ENCODE data around the gene PNPLA7.
A peak's percentile ranks its signal among the peaks of the same experiment; 100 is the strongest.

Gene PNPLA7

DNA sequence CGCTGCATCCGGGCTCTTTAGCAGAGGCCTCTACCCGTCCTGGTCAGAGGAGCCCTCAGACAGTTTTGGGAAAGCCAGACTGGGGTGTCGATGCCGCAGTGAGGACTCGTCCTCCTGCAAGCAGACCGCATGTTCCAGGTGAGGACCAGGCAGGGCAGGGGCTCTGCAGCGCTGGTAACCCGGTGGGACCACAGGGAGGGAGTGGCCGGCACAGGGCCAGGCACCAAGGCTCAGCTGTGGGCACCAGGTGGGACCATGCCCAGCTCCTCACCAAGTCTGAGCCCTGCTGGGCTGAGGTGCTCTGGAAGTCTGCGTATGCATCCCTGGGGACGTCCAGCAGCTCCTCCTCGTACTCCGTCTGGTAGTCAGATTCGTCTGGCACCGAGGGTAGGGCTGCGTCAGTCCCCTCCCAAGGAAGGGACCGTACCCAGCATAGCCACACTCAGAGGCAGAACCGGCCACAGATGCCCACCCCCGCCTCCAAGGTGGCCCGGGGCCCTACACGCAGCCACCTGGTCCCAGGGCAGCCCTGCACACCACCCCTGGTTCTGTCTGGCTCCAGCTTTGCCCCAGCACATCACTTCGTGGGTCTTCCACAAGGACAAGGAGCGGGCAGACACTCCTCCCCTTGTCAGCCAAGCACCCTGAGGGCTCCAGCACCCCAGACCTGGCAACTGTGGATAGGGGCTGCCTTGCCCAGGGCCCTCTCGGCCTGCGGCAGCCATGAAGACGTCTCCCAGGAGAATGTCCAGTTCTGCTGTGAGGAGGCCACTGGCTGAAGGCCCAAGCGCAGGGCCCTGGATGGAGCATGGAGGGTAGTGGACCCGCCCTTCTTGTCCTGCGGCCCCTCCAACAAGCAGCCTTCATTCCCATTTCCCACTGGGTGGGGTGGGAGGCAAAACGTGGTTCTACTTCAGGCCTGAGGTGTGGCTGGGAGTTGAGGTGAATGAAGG is 89.6 kb downstream of the PNPLA7 start:
- Histone ChIP-seq H3K4me1 (ENCODE audit: control insufficient read depth, insufficient read depth, low read length) (peaks cover 11% of the 10 kb centered on the region), H3K27ac (ENCODE audit: insufficient read depth, low read depth, low read length, poor library complexity, severe bottlenecking) (no peak overlapping the region), H3K27me3 (ENCODE audit: control insufficient read depth, insufficient read depth, low read length, poor library complexity, severe bottlenecking) (peaks cover 40% of the 10 kb centered on the region), H3K9me3 (ENCODE audit: control insufficient read depth, low read length) (no peaks in the 10 kb centered on the region), H3K36me3 (ENCODE audit: control insufficient read depth, insufficient read depth, low read length) (peaks cover 6% of the 10 kb centered on the region), H3K4me3 (ENCODE audit: insufficient read depth, low read depth, low read length) (no peak overlapping the region)
- WGBS, 2 experiments = 95 to 96% methylated on average over 31 of the region's 31 CpGs

GRCh38 chr9:137459601-137460362 is 90.4 kb downstream of the PNPLA7 start:
- Histone ChIP-seq H3K27me3 (ENCODE audit: control insufficient read depth, insufficient read depth, low read length, poor library complexity, severe bottlenecking) (peaks cover 40% of the 10 kb centered on the region), H3K4me3 (ENCODE audit: insufficient read depth, low read depth, low read length) (peak overlapping the region; percentile 50), H3K36me3 (ENCODE audit: control insufficient read depth, insufficient read depth, low read length) (peaks cover 12% of the 10 kb centered on the region), H3K27ac (ENCODE audit: insufficient read depth, low read depth, low read length, poor library complexity, severe bottlenecking) (no peak overlapping the region), H3K9me3 (ENCODE audit: control insufficient read depth, low read length) (no peaks in the 10 kb centered on the region), H3K4me1 (ENCODE audit: control insufficient read depth, insufficient read depth, low read length) (peaks cover 13% of the 10 kb centered on the region)
- 63 to 64% methylated on average over 15 of the region's 15 CpGs for WGBS, 2 experiments

- H3K36me3 ChIP-seq (ENCODE audit: control insufficient read depth, insufficient read depth, low read length) = peaks cover 12% of the 10 kb centered on the region
- H3K27me3 ChIP-seq (ENCODE audit: control insufficient read depth, insufficient read depth, low read length, poor library complexity, severe bottlenecking) = peaks cover 40% of the 10 kb centered on the region
- peak within 1 kb of the TSS; percentile 50 for H3K4me3 ChIP-seq (ENCODE audit: insufficient read depth, low read depth, low read length)
- no peak within 1 kb of the TSS for H3K27ac ChIP-seq (ENCODE audit: insufficient read depth, low read depth, low read length, poor library complexity, severe bottlenecking)
- 1% methylated on average over 62 of the region's 62 CpGs for WGBS, 2 experiments
- H3K4me1 ChIP-seq (ENCODE audit: control insufficient read depth, insufficient read depth, low read length) = peaks cover 19% of the 10 kb centered on the region
- no peaks in the 10 kb centered on the region for H3K9me3 ChIP-seq (ENCODE audit: control insufficient read depth, low read length)
Measured at GRCh38 chr9:137459152-137459600, 91.0 kb downstream of the PNPLA7 start, which contains the start of gene NSMF. Gene NSMF (minus strand): TSS chr9:137459334. CDS start chr9:137459102, 232 bp downstream.

DNA sequence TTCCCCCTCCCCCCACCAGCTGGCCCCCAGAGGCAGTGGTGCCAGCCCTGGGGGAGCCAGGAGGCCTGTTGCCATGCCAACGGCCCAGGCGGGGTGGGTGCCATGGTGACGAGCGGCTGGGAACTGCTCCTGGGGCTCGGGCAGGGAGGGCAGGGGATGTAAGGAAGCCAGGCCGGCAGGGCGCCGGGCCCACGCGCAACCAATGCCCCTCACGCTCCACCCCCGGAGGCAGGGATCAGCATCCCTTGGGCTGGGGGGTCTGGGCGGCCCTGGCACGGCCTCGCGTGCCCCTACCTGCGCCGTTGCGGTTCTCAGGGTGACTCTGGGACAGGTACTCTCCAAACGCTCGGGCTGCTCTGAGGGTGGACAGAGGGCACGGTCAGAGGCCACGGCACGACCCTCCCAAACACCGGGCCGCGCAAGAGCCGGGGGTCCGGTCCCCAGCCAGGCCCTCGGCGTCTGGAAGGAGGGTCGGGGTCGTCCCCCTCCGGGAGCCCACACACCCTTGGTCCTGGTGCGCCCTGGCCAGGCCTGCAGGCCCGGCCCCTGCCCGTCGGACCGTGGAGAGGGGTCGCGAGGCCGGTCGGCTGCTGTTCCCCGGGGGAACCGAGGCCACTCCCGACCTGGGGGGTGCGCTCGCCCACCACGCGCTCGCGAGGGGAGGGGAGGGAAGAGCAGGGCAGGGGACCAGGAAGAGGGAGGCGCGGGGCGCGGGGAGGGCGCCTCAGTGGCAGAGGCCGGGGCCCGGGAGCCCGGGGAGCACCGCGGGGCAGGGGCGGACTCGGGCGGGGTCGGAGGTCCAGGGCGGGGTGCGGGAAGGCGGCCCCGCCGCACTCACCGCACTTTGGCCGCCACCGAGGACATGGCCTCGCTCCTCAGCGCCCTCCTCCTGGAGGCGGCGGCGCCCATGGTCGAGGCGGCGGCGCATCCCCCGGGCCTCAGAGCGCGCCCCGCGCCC is 91.7 kb downstream of the PNPLA7 start:
- H3K4me3 ChIP-seq (ENCODE audit: insufficient read depth, low read depth, low read length) = peak overlapping the region; percentile 50
- H3K27me3 ChIP-seq (ENCODE audit: control insufficient read depth, insufficient read depth, low read length, poor library complexity, severe bottlenecking) = peaks cover 40% of the 10 kb centered on the region
- peaks cover 12% of the 10 kb centered on the region for H3K36me3 ChIP-seq (ENCODE audit: control insufficient read depth, insufficient read depth, low read length)
- WGBS, 2 experiments = 15% methylated on average over 88 of the region's 88 CpGs
- H3K4me1 ChIP-seq (ENCODE audit: control insufficient read depth, insufficient read depth, low read length) = peaks cover 20% of the 10 kb centered on the region
- no peaks in the 10 kb centered on the region for H3K9me3 ChIP-seq (ENCODE audit: control insufficient read depth, low read length)
- H3K27ac ChIP-seq (ENCODE audit: insufficient read depth, low read depth, low read length, poor library complexity, severe bottlenecking) = no peak overlapping the region

DNA sequence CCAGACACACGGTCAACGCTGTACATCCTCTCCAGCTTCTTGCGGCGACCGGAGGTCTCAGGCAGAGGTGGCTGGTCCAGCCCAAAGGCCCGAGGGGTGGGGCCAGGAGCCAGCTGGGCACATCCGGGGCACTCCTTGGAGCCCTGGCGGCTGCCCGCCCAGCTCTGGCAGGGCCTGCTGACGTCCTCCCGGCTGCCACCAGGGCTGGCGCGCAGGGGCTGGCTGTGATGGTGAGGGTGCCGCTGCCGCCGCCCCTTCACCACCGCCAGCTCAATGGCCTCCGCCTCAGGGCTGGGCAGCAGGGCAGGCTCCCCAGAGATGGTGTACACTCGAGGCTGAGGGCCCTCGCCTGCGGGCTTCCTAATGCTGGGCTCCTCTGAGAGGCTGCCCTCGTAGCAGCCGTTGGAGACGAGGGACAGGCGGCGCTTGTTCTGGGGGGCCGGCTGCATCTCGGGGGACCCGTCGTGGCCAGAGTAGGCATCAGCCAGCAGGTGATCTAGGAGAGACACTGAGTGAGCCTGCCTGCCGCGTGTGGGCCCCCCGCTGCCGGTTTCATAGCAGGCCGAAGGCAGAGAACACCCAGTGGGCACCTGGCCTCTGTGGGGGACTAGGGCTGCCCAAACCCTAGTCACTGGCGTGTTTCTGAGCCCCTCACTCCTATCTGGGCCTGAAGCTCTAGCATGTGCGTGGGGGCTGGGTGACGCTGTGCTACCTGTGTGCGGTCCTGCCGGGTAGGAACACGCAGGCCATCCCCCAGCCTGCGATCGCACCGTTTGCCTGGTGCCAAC is 92.6 kb downstream of the PNPLA7 start:
- H3K4me3 ChIP-seq (ENCODE audit: insufficient read depth, low read depth, low read length) = peak overlapping the region; percentile 50
- H3K4me1 ChIP-seq (ENCODE audit: control insufficient read depth, insufficient read depth, low read length) = peaks cover 20% of the 10 kb centered on the region
- peaks cover 35% of the 10 kb centered on the region for H3K27me3 ChIP-seq (ENCODE audit: control insufficient read depth, insufficient read depth, low read length, poor library complexity, severe bottlenecking)
- no peaks in the 10 kb centered on the region for H3K9me3 ChIP-seq (ENCODE audit: control insufficient read depth, low read length)
- peaks cover 12% of the 10 kb centered on the region for H3K36me3 ChIP-seq (ENCODE audit: control insufficient read depth, insufficient read depth, low read length)
- H3K27ac ChIP-seq (ENCODE audit: insufficient read depth, low read depth, low read length, poor library complexity, severe bottlenecking) = no peak overlapping the region
- WGBS, 2 experiments = 93 to 94% methylated on average over 44 of the region's 44 CpGs

DNA sequence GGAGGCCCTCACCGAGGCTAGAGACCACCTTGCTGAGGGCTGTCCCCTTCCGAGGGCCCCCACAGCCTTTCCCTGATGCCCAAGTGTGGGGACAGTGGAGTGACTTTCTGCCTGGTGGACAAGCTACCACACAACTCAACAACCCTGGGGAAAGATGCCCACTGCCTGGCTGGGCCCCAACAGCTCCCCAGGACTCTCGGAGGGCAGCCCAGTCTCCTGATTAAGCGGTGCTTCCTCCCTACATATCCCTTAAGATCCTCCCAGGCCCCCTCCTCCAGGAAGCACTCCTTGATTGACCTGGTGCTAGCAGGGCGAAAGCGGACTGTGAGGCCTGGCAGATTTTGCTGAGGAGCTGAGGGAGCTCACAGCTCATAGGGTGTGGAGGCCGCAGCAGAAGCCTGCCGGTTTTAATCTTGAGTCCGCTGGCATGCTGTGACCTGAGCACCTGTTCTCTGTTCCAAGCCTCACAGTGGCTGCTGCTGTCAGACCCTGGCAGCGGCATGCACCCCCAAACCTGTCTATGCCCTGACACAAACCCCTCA is 93.3 kb downstream of the PNPLA7 start:
- WGBS, 2 experiments = 92 to 95% methylated on average over 10 of the region's 10 CpGs
- H3K36me3 ChIP-seq (ENCODE audit: control insufficient read depth, insufficient read depth, low read length) = peaks cover 12% of the 10 kb centered on the region
- H3K27me3 ChIP-seq (ENCODE audit: control insufficient read depth, insufficient read depth, low read length, poor library complexity, severe bottlenecking) = peaks cover 29% of the 10 kb centered on the region

GRCh38 chr9:137456061-137456863 is 93.9 kb downstream of the PNPLA7 start:
- 91 to 93% methylated on average over 12 of the region's 12 CpGs for WGBS, 2 experiments
- Histone ChIP-seq H3K9me3 (ENCODE audit: control insufficient read depth, low read length) (no peaks in the 10 kb centered on the region), H3K4me1 (ENCODE audit: control insufficient read depth, insufficient read depth, low read length) (peaks cover 20% of the 10 kb centered on the region), H3K4me3 (ENCODE audit: insufficient read depth, low read depth, low read length) (no peak overlapping the region), H3K36me3 (ENCODE audit: control insufficient read depth, insufficient read depth, low read length) (peaks cover 12% of the 10 kb centered on the region), H3K27me3 (ENCODE audit: control insufficient read depth, insufficient read depth, low read length, poor library complexity, severe bottlenecking) (peaks cover 22% of the 10 kb centered on the region), H3K27ac (ENCODE audit: insufficient read depth, low read depth, low read length, poor library complexity, severe bottlenecking) (no peak overlapping the region)

More for the DNA sequence above, 93.3 kb downstream of the PNPLA7 start:
- Histone ChIP-seq H3K4me3 (ENCODE audit: insufficient read depth, low read depth, low read length) (no peak overlapping the region), H3K4me1 (ENCODE audit: control insufficient read depth, insufficient read depth, low read length) (peaks cover 20% of the 10 kb centered on the region), H3K9me3 (ENCODE audit: control insufficient read depth, low read length) (no peaks in the 10 kb centered on the region), H3K27ac (ENCODE audit: insufficient read depth, low read depth, low read length, poor library complexity, severe bottlenecking) (no peak overlapping the region)

GRCh38 chr9:137455359-137455991 is 94.7 kb downstream of the PNPLA7 start:
- Histone ChIP-seq H3K27me3 (ENCODE audit: control insufficient read depth, insufficient read depth, low read length, poor library complexity, severe bottlenecking) (peaks cover 16% of the 10 kb centered on the region), H3K9me3 (ENCODE audit: control insufficient read depth, low read length) (no peaks in the 10 kb centered on the region), H3K4me3 (ENCODE audit: insufficient read depth, low read depth, low read length) (no peak overlapping the region), H3K27ac (ENCODE audit: insufficient read depth, low read depth, low read length, poor library complexity, severe bottlenecking) (no peak overlapping the region), H3K36me3 (ENCODE audit: control insufficient read depth, insufficient read depth, low read length) (peaks cover 12% of the 10 kb centered on the region), H3K4me1 (ENCODE audit: control insufficient read depth, insufficient read depth, low read length) (peaks cover 20% of the 10 kb centered on the region)
- 91 to 93% methylated on average over 18 of the region's 18 CpGs for WGBS, 2 experiments

Measured in ectodermal cell (in vitro differentiated cells).